ENCODE results near the gene MUSTN1. TPM values are rescaled to one million over a fixed set of nuclear protein-coding genes. Genes with fewer than 3 reads are reported as not detected.

Gene MUSTN1
- total and polyA plus RNA-seq, 2 of the 13 experiments (the other 11 are each of a cell fraction or from before 2014, with no cell fraction given) = 0.84 to 1.4 TPM

GRCh38 chr3:52880047-52880446 is 45.2 kb upstream of the MUSTN1 start:
- Histone ChIP-seq H3K4me2 (ENCODE audit: low read depth, low read length) (no peak overlapping the region), H3K27ac (ENCODE audit: extremely low read length, insufficient read depth, low read length) (no peak overlapping the region), H3K27me3 (ENCODE audit: control insufficient read depth in 1 of 2, insufficient read depth in 2 of 2, low read length in 2 of 2) (no peaks in the 10 kb centered on the region), H3K36me3 (replicated peaks in 1 of 2; ENCODE audit: control insufficient read depth in 1 of 2, insufficient read depth in 2 of 2, low read length in 2 of 2) (0 out of 5 replicates have a peak, but pooled peaks cover 0 to 3% of the 10 kb centered on the region in 2 experiments), H3K79me2 (ENCODE audit: insufficient read depth, low read length) (no peaks in the 10 kb centered on the region), H4K20me1 (ENCODE audit: insufficient read depth, low read length) (no peaks in the 10 kb centered on the region), H3K9me3 (ENCODE audit: low read length) (no peaks in the 10 kb centered on the region), H2AFZ (ENCODE audit: low read length) (no peak overlapping the region), H3K4me3 (replicated peaks in 1 of 3; ENCODE audit: insufficient read depth in 1 of 3, low read depth in 2 of 3, low read length in 3 of 3) (no peak overlapping the region), H3K9ac (ENCODE audit: insufficient read depth, low read depth, low read length) (no peak overlapping the region), H3K4me1 (ENCODE audit: insufficient read depth, low read length) (peaks cover 7% of the 10 kb centered on the region)
- POLR2A ChIA-PET = no interaction called here
- 94% methylated on average over 5 of the region's 5 CpGs for WGBS (ENCODE audit: low lambda C conversion rate)
- ATAC-seq (no peak), FAIRE-seq (no peak), DNase-seq (ENCODE audit: low spot score) (no peak)
- TF ChIP-seq CCAR2 (optimal IDR thresholded peaks at IDR 0.05; ENCODE audit: low read depth, low read length) = no peak
- no peak for TF ChIP-seq MLXIP (CRISPR knock-in tag; IDR thresholded peaks at IDR 0.05; ENCODE audit: borderline replicate concordance)
- TF ChIP-seq ZZZ3 (CRISPR knock-in tag; IDR thresholded peaks at IDR 0.05; ENCODE audit: borderline replicate concordance) = no peak
- intact Hi-C loops (cut with micrococcal nuclease; ENCODE audit: unreplicated experiment) = no loop called here
- no TSS peak for BruUV-seq (replicated peaks)
- in situ Hi-C loops (cut with HindIII; ENCODE audit: extremely low pct_ligation_motif_present, low pct_unique_long_range_greater_than_20kb) = no loop called here
- CTCF ChIA-PET (ENCODE audit: low intra/inter-chr PET ratio, low total read pairs) = interaction anchor here (1.0 kb wide), 1 partner anchor 55 kb away, joined by 3 read pairs; no protein-coding TSS in a partner anchor

DNA sequence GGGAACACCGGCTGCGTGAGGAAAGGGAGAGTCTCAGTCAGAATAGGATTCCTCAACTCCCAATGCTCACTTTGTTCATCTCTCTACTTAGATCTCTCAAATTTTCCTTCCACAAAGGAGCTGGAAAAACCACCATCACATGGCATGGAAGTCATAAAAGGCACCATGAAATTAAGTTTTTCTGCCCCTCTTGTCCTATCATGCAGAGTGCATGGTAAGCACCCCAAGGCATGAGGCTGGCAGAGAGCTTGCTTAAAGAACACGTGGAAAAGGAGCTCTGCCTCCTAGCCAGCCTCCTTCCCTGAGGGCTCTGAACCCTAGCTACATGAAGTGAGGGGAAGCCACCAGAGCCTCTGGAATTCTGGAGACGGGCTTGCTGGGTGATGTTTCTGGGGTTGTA is 44.8 kb upstream of the MUSTN1 start:
- no peak for DNase-seq (ENCODE audit: low spot score)
- H3K36me3 ChIP-seq (replicated peaks in 1 of 2; ENCODE audit: control insufficient read depth in 1 of 2, insufficient read depth in 2 of 2, low read length in 2 of 2) = 0 out of 5 replicates have a peak, but pooled peaks cover 0 to 3% of the 10 kb centered on the region in 2 experiments
- ATAC-seq = no peak
- CTCF ChIA-PET (ENCODE audit: low intra/inter-chr PET ratio, low total read pairs) = interaction anchor here (1.0 kb wide), 1 partner anchor 55 kb away, joined by 3 read pairs; no protein-coding TSS in a partner anchor
- no peaks in the 10 kb centered on the region for H4K20me1 ChIP-seq (ENCODE audit: insufficient read depth, low read length)
- H3K27ac ChIP-seq (ENCODE audit: extremely low read length, insufficient read depth, low read length) = no peak overlapping the region
- POLR2A ChIA-PET = no interaction called here
- in situ Hi-C loops (cut with HindIII; ENCODE audit: extremely low pct_ligation_motif_present, low pct_unique_long_range_greater_than_20kb) = no loop called here
- no peaks in the 10 kb centered on the region for H3K27me3 ChIP-seq (ENCODE audit: control insufficient read depth in 1 of 2, insufficient read depth in 2 of 2, low read length in 2 of 2)
- H3K4me2 ChIP-seq (ENCODE audit: low read depth, low read length) = no peak overlapping the region
- TF ChIP-seq RFXANK (CRISPR knock-in tag; IDR thresholded peaks at IDR 0.05) = no peak
- peaks cover 7% of the 10 kb centered on the region for H3K4me1 ChIP-seq (ENCODE audit: insufficient read depth, low read length)
- no peaks in the 10 kb centered on the region for H3K79me2 ChIP-seq (ENCODE audit: insufficient read depth, low read length)
- no peak for FAIRE-seq
- 96% methylated on average over 4 of the region's 4 CpGs for WGBS (ENCODE audit: low lambda C conversion rate)
- H3K4me3 ChIP-seq (replicated peaks in 1 of 3; ENCODE audit: insufficient read depth in 1 of 3, low read depth in 2 of 3, low read length in 3 of 3) = no peak overlapping the region
- H2AFZ ChIP-seq (ENCODE audit: low read length) = no peak overlapping the region
- H3K9me3 ChIP-seq (ENCODE audit: low read length) = no peaks in the 10 kb centered on the region
- no peak overlapping the region for H3K9ac ChIP-seq (ENCODE audit: insufficient read depth, low read depth, low read length)
- BruUV-seq (replicated peaks) = no TSS peak
- intact Hi-C loops (cut with micrococcal nuclease; ENCODE audit: unreplicated experiment) = no loop called here
